Measurements from ENCODE around the gene MICU1.

DNA sequence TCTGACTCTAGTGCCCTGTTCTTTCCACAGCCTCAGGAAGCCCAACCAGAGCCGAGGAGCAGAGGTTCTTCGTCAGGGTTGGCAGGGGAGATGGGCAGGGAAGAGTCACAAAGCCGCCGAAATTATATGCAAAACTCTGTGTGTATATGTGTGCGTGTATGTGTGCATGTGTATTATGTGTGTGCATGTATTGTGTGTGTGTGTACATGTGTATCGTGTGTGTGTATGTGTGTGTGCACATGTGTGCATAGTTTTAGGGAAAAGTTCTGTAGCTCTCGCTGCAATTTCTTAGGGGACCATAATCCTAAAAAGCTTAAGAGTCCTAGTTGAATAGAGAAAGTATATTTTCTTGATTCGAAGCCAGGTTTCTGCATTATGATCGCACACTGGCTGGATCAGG, 288.2 kb downstream of the MICU1 start:
- TF ChIP-seq, protein P1, sequence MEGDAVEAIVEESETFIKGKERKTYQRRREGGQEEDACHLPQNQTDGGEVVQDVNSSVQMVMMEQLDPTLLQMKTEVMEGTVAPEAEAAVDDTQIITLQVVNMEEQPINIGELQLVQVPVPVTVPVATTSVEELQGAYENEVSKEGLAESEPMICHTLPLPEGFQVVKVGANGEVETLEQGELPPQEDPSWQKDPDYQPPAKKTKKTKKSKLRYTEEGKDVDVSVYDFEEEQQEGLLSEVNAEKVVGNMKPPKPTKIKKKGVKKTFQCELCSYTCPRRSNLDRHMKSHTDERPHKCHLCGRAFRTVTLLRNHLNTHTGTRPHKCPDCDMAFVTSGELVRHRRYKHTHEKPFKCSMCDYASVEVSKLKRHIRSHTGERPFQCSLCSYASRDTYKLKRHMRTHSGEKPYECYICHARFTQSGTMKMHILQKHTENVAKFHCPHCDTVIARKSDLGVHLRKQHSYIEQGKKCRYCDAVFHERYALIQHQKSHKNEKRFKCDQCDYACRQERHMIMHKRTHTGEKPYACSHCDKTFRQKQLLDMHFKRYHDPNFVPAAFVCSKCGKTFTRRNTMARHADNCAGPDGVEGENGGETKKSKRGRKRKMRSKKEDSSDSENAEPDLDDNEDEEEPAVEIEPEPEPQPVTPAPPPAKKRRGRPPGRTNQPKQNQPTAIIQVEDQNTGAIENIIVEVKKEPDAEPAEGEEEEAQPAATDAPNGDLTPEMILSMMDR (conservative IDR thresholded peaks at IDR 0.05; ENCODE audit: low read depth in 2 of 2): no peak
- TF ChIP-seq EZH2 (IDR thresholded peaks at IDR 0.05; ENCODE audit: low read depth, unreplicated experiment): no peak
- no peak for TF ChIP-seq POLR2AphosphoS5 (IDR thresholded peaks at IDR 0.05; ENCODE audit: low read depth)
- TF ChIP-seq EZH2phosphoT487 (IDR thresholded peaks at IDR 0.05; ENCODE audit: unreplicated experiment): no peak
- TF ChIP-seq ZNF114 (CRISPR knock-in tag; IDR thresholded peaks at IDR 0.05): no peak

Data from GM23338 (cell line).